B cell (primary cell): Measurements from ENCODE around the gene TXK. TPM values are rescaled to one million over a fixed set of nuclear protein-coding genes. Genes with fewer than 3 reads are reported as not detected.

Experiments
- ATAC-seq: fragments of 200-7000 bp; cut with Tn5 transposase; one replicate; pipeline ENCODE4 v1.10.0; 2021; ENCODE audit warnings: low read depth, mild to moderate bottlenecking, moderate number of reproducible peaks, moderate library complexity
- CTCF ChIA-PET: fragments of 350-600 bp; sonication (Branson Sonifier 250); formaldehyde crosslinking; loops from one replicate; lab custom pipeline; 2021; ENCODE audit warnings: antibody characterized with exemption, inconsistent platforms; lab: Charles Lee
- POLR2A ChIA-PET: fragments of 350-600 bp; sonication (Branson Sonifier 250); formaldehyde crosslinking; loops from one replicate; lab custom pipeline; 2021; ENCODE audit warnings: antibody characterized with exemption; lab: Charles Lee
- DNase-seq: peaks from one replicate; pipeline ENCODE4 v3.0.0; 2013
- H2AFZ ChIP-seq: 2 replicates; pipeline ENCODE4 v1.6.1; 2012; ENCODE audit warnings: mild to moderate bottlenecking, low read depth, low read length; ENCODE audit not compliant: insufficient read depth, poor library complexity, severe bottlenecking
- H3K27ac ChIP-seq, 2 donors: 1 replicate in 1 of 2; 2 replicates in 1 of 2; pipeline ENCODE4 v1.5.1; 2012 to 2013; ENCODE audit warnings: low read length in 2 of 2, mild to moderate bottlenecking in 2 of 2, moderate library complexity in 1 of 2
- H3K27me3 ChIP-seq, 4 experiments: fragments of 200-600 bp in 1 of 4; sonication (generic) in 1 of 4; replicated peaks in 1 of 4; 1 replicate in 2 of 4; 2 replicates in 2 of 4; pipeline versions ENCODE4 v1.6.1 to v1.7.0; 2013 to 2016; ENCODE audit warnings: low read length in 3 of 4, mild to moderate bottlenecking in 2 of 4, mixed read lengths in 1 of 4, moderate library complexity in 1 of 4; ENCODE audit not compliant: insufficient read depth in 4 of 4, control insufficient read depth in 3 of 4; ENCODE audit errors: control extremely low read depth in 1 of 4
- H3K36me3 ChIP-seq, 2 experiments: replicated peaks in 1 of 2; 1 replicate in 1 of 2; 2 replicates in 1 of 2; pipeline versions ENCODE4 v1.6.1 to v1.7.1; 2013; ENCODE audit warnings: low read length in 1 of 2; ENCODE audit not compliant: insufficient read depth in 2 of 2, control insufficient read depth in 1 of 2; ENCODE audit errors: control extremely low read depth in 1 of 2, extremely low read depth in 1 of 2
- H3K4me1 ChIP-seq, 2 donors: fragments of 200-600 bp in 1 of 2; sonication (generic) in 1 of 2; 1 replicate in 1 of 2; 2 replicates in 1 of 2; pipeline versions ENCODE4 v1.5.1 to v1.6.1; 2013 to 2017; ENCODE audit warnings: low read length in 2 of 2; ENCODE audit not compliant: control insufficient read depth in 2 of 2, insufficient read depth in 2 of 2
- H3K4me2 ChIP-seq: replicated peaks from 2 replicates; pipeline ENCODE3; 2012; ENCODE audit warnings: mild to moderate bottlenecking, low read depth, low read length; ENCODE audit not compliant: poor library complexity, severe bottlenecking
- H3K4me3 ChIP-seq, 5 experiments: fragments of 200-600 bp in 1 of 5; sonication (generic) in 1 of 5; 1 replicate in 3 of 5; 2 replicates in 2 of 5; pipeline versions ENCODE4 v1.5.1 to v1.7.0; 2011 to 2016; ENCODE audit warnings: low read length in 4 of 5, mild to moderate bottlenecking in 4 of 5, low read depth in 2 of 5, control low read depth in 1 of 5, moderate library complexity in 1 of 5; ENCODE audit not compliant: insufficient read depth in 1 of 5; ENCODE audit errors: control extremely low read depth in 1 of 5, extremely low read depth in 1 of 5
- H3K79me2 ChIP-seq: fragments of 200-600 bp; sonication (generic); one replicate; pipeline ENCODE4 v1.6.0; 2016; ENCODE audit warnings: low read length; ENCODE audit not compliant: control insufficient read depth, insufficient read depth
- H3K9ac ChIP-seq: fragments of 200-600 bp; sonication (generic); 2 replicates; pipeline ENCODE4 v1.6.1; 2017; ENCODE audit warnings: mild to moderate bottlenecking, low read length, moderate library complexity
- H3K9me3 ChIP-seq, 3 donors: one replicate each; pipeline versions ENCODE4 v1.6.1 to v1.7.1; 2013; ENCODE audit warnings: low read length in 2 of 3; ENCODE audit not compliant: control insufficient read depth in 2 of 3, insufficient read depth in 1 of 3; ENCODE audit errors: control extremely low read depth in 1 of 3
- H4K20me1 ChIP-seq: 2 replicates; pipeline ENCODE4 v1.6.0; 2012; ENCODE audit warnings: mild to moderate bottlenecking, low read length; ENCODE audit not compliant: insufficient read depth, control insufficient read depth, poor library complexity, severe bottlenecking
- H3K27ac Mint-ChIP-seq: one replicate; pipeline ENCODE4 v1.8.0; 2021; ENCODE audit warnings: mixed read lengths
- H3K27me3 Mint-ChIP-seq: one replicate; pipeline ENCODE4 v1.8.0; 2021; ENCODE audit warnings: mixed read lengths
- H3K4me1 Mint-ChIP-seq: one replicate; pipeline ENCODE4 v1.8.0; 2021; ENCODE audit warnings: mixed read lengths
- H3K4me3 Mint-ChIP-seq: one replicate; pipeline ENCODE4 v1.8.0; 2021; ENCODE audit warnings: mixed read lengths
- H3K9me3 Mint-ChIP-seq: one replicate; pipeline ENCODE4 v1.8.0; 2022; ENCODE audit warnings: mixed read lengths; ENCODE audit not compliant: insufficient read depth
- CTCF ChIP-seq: fragments of 200-600 bp; IDR thresholded peaks from one replicate; pipeline ENCODE4 v1.8.0; 2022; ENCODE audit warnings: antibody characterized with exemption, mild to moderate bottlenecking
- EZH2 ChIP-seq: IDR thresholded peaks from 2 replicates; pipeline ENCODE4 v1.6.1; 2012; ENCODE audit warnings: borderline replicate concordance, low read depth, mild to moderate bottlenecking, moderate library complexity, low read length; ENCODE audit not compliant: insufficient read depth, poor library complexity, severe bottlenecking
- WGBS: methylation state at CpG from one replicate; pipeline ENCODE4 v1.1.5; 2013; ENCODE audit warnings: missing lambda C conversion rate; ENCODE audit not compliant: insufficient coverage; 5-methylcytosine and 5-hydroxymethylcytosine counted together
- intact Hi-C: fragments of 100-400 bp; cut with micrococcal nuclease; formaldehyde crosslinking; loops from one replicate; pipeline ENCODE4 v1.10.0; 2022
- polyA plus RNA-seq: library from polyadenylated mRNA; depleted of rRNA; stranded (reverse); fragments of >200 nt; gene quantifications from 2 replicates; pipeline ENCODE4 v1.2.3, GENCODE V29; 2012
- total RNA-seq, 2 donors: library from RNA; stranded (reverse); fragments of 120-200 nt in 1 of 2; gene quantifications; 1 replicate in 1 of 2; 2 replicates in 1 of 2; pipeline versions ENCODE4 v1.2.3 to v1.2.4, GENCODE V29; 2013 to 2022

TXK gene
- total and polyA plus RNA-seq, 2 donors (not counting 1 experiment from before 2014, with no cell fraction given): 0.79 to 1.1 TPM

- DNase-seq (no peak), ATAC-seq (no peak)
- Histone ChIP-seq H3K4me3 (no peak overlapping the region), H3K9ac (no peak overlapping the region), H3K27me3 (no peaks in the 10 kb centered on the region), H3K36me3 (peaks cover 0 to 35% of the 10 kb centered on the region in 2 experiments), H3K79me2 (no peaks in the 10 kb centered on the region), H3K4me1 (no peaks in the 10 kb centered on the region), H2AFZ (no peak overlapping the region), H3K4me2 (no peak overlapping the region), H4K20me1 (no peaks in the 10 kb centered on the region), H3K9me3 (peaks cover 0 to 4% (median 0%) of the 10 kb centered on the region in 3 donors), H3K27ac (no peak overlapping the region)
- Mint-ChIP-seq H3K4me1 (peaks cover 13% of the 10 kb centered on the region), H3K27me3 (no peaks in the 10 kb centered on the region), H3K27ac (no peak overlapping the region), H3K4me3 (no peak overlapping the region), H3K9me3 (no peaks in the 10 kb centered on the region)
- WGBS: no CpG with 5 or more reads among the region's 4 CpGs
- ChIA-PET POLR2A (no interaction called here), CTCF (interaction anchor here (1.8 kb wide), 1 partner anchor 31 kb away, joined by 5 read pairs; no protein-coding TSS in a partner anchor)
- TF ChIP-seq EZH2 (no peak), CTCF (no peak)
- intact Hi-C loops: no loop called here
Observed at GRCh38 chr4:48172651-48173050, 38.6 kb upstream of the TXK start.

- TF ChIP-seq CTCF (no peak), EZH2 (no peak)
- H2AFZ ChIP-seq: no peak overlapping the region
- H3K9me3 ChIP-seq: no peaks in the 10 kb centered on the region
- WGBS: no CpG with 5 or more reads among the region's 1 CpG
- H3K79me2 ChIP-seq: no peaks in the 10 kb centered on the region
- H3K4me3 ChIP-seq: no peak overlapping the region
- no peaks in the 10 kb centered on the region for H3K4me1 ChIP-seq
- intact Hi-C loops: no loop called here
- Mint-ChIP-seq H3K9me3 (no peaks in the 10 kb centered on the region), H3K27me3 (no peaks in the 10 kb centered on the region), H3K27ac (no peak overlapping the region), H3K4me3 (no peak overlapping the region), H3K4me1 (peaks cover 8% of the 10 kb centered on the region)
- no peaks in the 10 kb centered on the region for H3K27me3 ChIP-seq
- ATAC-seq (no peak), DNase-seq (no peak)
- H3K36me3 ChIP-seq: peaks cover 4 to 37% of the 10 kb centered on the region in 2 experiments
- H3K9ac ChIP-seq: no peak overlapping the region
- POLR2A ChIA-PET: no interaction called here
- no peaks in the 10 kb centered on the region for H4K20me1 ChIP-seq
- no peak overlapping the region for H3K27ac ChIP-seq
- CTCF ChIA-PET: no interaction called here
- H3K4me2 ChIP-seq: no peak overlapping the region
Observed at GRCh38 chr4:48169636-48170035, 35.6 kb upstream of the TXK start.
